ENCODE data around the gene EIF4EBP2.

DNA sequence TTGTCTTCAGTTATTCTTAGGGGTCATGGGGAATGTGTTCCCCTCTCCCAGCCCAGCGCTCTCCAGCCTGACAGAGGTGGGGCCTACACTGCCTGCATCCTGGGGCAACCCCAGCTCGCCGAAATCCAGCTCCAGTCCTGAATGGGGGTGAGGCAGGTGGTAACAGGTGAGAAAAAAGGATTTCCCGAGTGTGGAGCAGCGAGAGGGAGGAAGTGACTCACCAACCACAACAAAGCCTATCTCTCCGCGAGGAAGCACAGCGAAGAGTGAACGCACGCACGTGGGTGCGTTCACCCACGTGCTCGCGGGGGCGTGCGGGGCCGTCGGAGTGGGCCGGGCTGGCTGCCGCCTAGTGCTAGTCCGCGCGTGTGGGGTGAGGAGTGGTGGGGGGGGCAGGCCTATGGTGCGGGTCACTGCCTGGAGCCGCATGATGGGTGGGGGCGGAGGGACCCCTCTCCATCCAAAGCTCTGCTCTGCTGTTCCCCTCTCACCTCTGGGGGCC is 73.8 kb downstream of the EIF4EBP2 start:
- TF ChIP-seq, protein P1, sequence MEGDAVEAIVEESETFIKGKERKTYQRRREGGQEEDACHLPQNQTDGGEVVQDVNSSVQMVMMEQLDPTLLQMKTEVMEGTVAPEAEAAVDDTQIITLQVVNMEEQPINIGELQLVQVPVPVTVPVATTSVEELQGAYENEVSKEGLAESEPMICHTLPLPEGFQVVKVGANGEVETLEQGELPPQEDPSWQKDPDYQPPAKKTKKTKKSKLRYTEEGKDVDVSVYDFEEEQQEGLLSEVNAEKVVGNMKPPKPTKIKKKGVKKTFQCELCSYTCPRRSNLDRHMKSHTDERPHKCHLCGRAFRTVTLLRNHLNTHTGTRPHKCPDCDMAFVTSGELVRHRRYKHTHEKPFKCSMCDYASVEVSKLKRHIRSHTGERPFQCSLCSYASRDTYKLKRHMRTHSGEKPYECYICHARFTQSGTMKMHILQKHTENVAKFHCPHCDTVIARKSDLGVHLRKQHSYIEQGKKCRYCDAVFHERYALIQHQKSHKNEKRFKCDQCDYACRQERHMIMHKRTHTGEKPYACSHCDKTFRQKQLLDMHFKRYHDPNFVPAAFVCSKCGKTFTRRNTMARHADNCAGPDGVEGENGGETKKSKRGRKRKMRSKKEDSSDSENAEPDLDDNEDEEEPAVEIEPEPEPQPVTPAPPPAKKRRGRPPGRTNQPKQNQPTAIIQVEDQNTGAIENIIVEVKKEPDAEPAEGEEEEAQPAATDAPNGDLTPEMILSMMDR (IDR thresholded peaks at IDR 0.05; ENCODE audit: poor library complexity), result no peak
- TF ChIP-seq EZH2phosphoT487 (IDR thresholded peaks at IDR 0.05; ENCODE audit: low read depth, severe bottlenecking, unreplicated experiment) (no peak), EZH2 (IDR thresholded peaks at IDR 0.05; ENCODE audit: borderline replicate concordance) (no peak)
